ENCODE data around the gene RAD51B.

- no peak for TF ChIP-seq CTCF (optimal IDR thresholded peaks at IDR 0.05 in 1 of 3, IDR thresholded peaks at IDR 0.05 in 1 of 3, conservative IDR thresholded peaks at IDR 0.05 in 1 of 3; ENCODE audit: extremely low read depth in 1 of 3, insufficient read depth in 2 of 3, low read length in 3 of 3)
- TF ChIP-seq EZH2 (IDR thresholded peaks at IDR 0.05; ENCODE audit: low read length) = no peak
Observed at GRCh38 chr14:68550338-68550715, 730.7 kb downstream of the RAD51B start.

All from keratinocyte (primary cell).